Activated CD4-positive, alpha-beta T cell treated with anti-CD3 and anti-CD28 coated beads for 36 hours (primary cell): ENCODE measurements around the gene IGSF10. TPM values are rescaled to one million over a fixed set of nuclear protein-coding genes. Genes with fewer than 3 reads are reported as not detected.

ENCODE experiments used
- ATAC-seq: fragments of 200-7000 bp; cut with Tn5 transposase; one replicate; pipeline ENCODE4 v1.10.0; 2021; ENCODE audit warnings: mild to moderate bottlenecking, moderate library complexity
- CTCF ChIA-PET: fragments of 350-600 bp; sonication (Branson Sonifier 250); formaldehyde crosslinking; loops from one replicate; lab custom pipeline; 2021; ENCODE audit warnings: antibody characterized with exemption; lab: Charles Lee
- POLR2A ChIA-PET: fragments of 350-600 bp; sonication (Branson Sonifier 250); formaldehyde crosslinking; loops from one replicate; lab custom pipeline; 2021; ENCODE audit warnings: antibody characterized with exemption, inconsistent platforms; lab: Charles Lee
- DNase-seq: peaks from one replicate; pipeline ENCODE4 v3.0.0-alpha.2; 2020
- H3K27ac Mint-ChIP-seq: one replicate; pipeline ENCODE4 v1.8.0; 2021; ENCODE audit warnings: mixed read lengths
- H3K27me3 Mint-ChIP-seq: one replicate; pipeline ENCODE4 v1.8.0; 2021; ENCODE audit warnings: mixed read lengths
- H3K36me3 Mint-ChIP-seq: one replicate; pipeline ENCODE4 v1.8.0; 2021; ENCODE audit warnings: low read depth, mixed read lengths
- H3K4me1 Mint-ChIP-seq: one replicate; pipeline ENCODE4 v1.8.0; 2021; ENCODE audit warnings: mixed read lengths
- H3K4me3 Mint-ChIP-seq: one replicate; pipeline ENCODE4 v1.8.0; 2021; ENCODE audit warnings: mild to moderate bottlenecking, moderate library complexity, mixed read lengths
- H3K9me3 Mint-ChIP-seq: one replicate; pipeline ENCODE4 v1.8.0; 2021; ENCODE audit warnings: low read depth, mixed read lengths
- intact Hi-C, 2 experiments: fragments of 100-400 bp; cut with DNase I in 1 of 2; cut with micrococcal nuclease in 1 of 2; formaldehyde crosslinking; loops; one replicate each; pipeline versions ENCODE4 v1.14.2 to v1.15.1; 2022 to 2024; cut with DNase I, micrococcal nuclease
- total RNA-seq, 2 experiments: library from RNA; stranded (reverse); gene quantifications; one replicate each; pipeline ENCODE4 v1.2.3, GENCODE V29; 2021

IGSF10 gene
- total RNA-seq, 2 experiments from 2014 or later: not detected

GRCh38 chr3:151483488-151483887 lies 22.6 kb upstream of the IGSF10 start:
- ChIA-PET POLR2A (no interaction called here), CTCF (interaction anchor here (3.3 kb wide), 1 partner anchor 15 kb away, joined by 19 read pairs; no protein-coding TSS in a partner anchor)
- peaks cover 10% of the 10 kb centered on the region for H3K27me3 Mint-ChIP-seq
- ATAC-seq (no peak), DNase-seq (no peak)
- H3K36me3 Mint-ChIP-seq: no peaks in the 10 kb centered on the region
- peaks cover 12% of the 10 kb centered on the region for H3K9me3 Mint-ChIP-seq
- intact Hi-C loops: no loop called here
- H3K4me1 Mint-ChIP-seq: no peaks in the 10 kb centered on the region
- no peak overlapping the region for H3K27ac Mint-ChIP-seq
- H3K4me3 Mint-ChIP-seq: no peak overlapping the region

- peaks cover 12% of the 10 kb centered on the region for H3K9me3 Mint-ChIP-seq
- no peaks in the 10 kb centered on the region for H3K36me3 Mint-ChIP-seq
- H3K4me3 Mint-ChIP-seq: no peak overlapping the region
- H3K27me3 Mint-ChIP-seq: peaks cover 10% of the 10 kb centered on the region
- DNase-seq (no peak), ATAC-seq (no peak)
- POLR2A ChIA-PET: no interaction called here
- H3K4me1 Mint-ChIP-seq: no peaks in the 10 kb centered on the region
- CTCF ChIA-PET: interaction anchor here (3.3 kb wide), 1 partner anchor 12 kb away, joined by 19 read pairs; no protein-coding TSS in a partner anchor
- intact Hi-C loops: no loop called here
- no peak overlapping the region for H3K27ac Mint-ChIP-seq
Observed at GRCh38 chr3:151480492-151480891, 19.6 kb upstream of the IGSF10 start.

- intact Hi-C loops: no loop called here
- POLR2A ChIA-PET: no interaction called here
- Mint-ChIP-seq H3K9me3 (peaks cover 12% of the 10 kb centered on the region), H3K27ac (no peak overlapping the region), H3K27me3 (peaks cover 7% of the 10 kb centered on the region), H3K4me3 (no peak overlapping the region), H3K36me3 (no peaks in the 10 kb centered on the region), H3K4me1 (no peaks in the 10 kb centered on the region)
- DNase-seq: no peak
- no peak for ATAC-seq
- CTCF ChIA-PET: no interaction called here
Observed at GRCh38 chr3:151479452-151479851, 18.6 kb upstream of the IGSF10 start.

GRCh38 chr3:151478335-151478697 lies 17.5 kb upstream of the IGSF10 start:
- Mint-ChIP-seq H3K4me1 (no peaks in the 10 kb centered on the region), H3K9me3 (peaks cover 12% of the 10 kb centered on the region), H3K4me3 (no peak overlapping the region), H3K27ac (no peak overlapping the region), H3K36me3 (no peaks in the 10 kb centered on the region), H3K27me3 (peaks cover 6% of the 10 kb centered on the region)
- ChIA-PET CTCF (interaction anchor here (1.3 to 2.6 kb wide), 2 partner anchors 9 to 10 kb away, joined by 3 to 9 read pairs; no protein-coding TSS in a partner anchor), POLR2A (no interaction called here)
- intact Hi-C loops: no loop called here
- no peak for DNase-seq
- no peak for ATAC-seq

GRCh38 chr3:151477591-151478334 lies 16.9 kb upstream of the IGSF10 start:
- no peak for DNase-seq
- Mint-ChIP-seq H3K9me3 (peaks cover 12% of the 10 kb centered on the region), H3K27ac (no peak overlapping the region), H3K4me3 (no peak overlapping the region), H3K27me3 (peaks cover 5% of the 10 kb centered on the region), H3K4me1 (no peaks in the 10 kb centered on the region), H3K36me3 (no peaks in the 10 kb centered on the region)
- ChIA-PET POLR2A (interaction anchor here (0.5 kb wide), 1 partner anchor 1167 kb away, joined by 5 read pairs; no protein-coding TSS in a partner anchor), CTCF (interaction anchor here (1.3 to 2.6 kb wide), 2 partner anchors 9 to 10 kb away, joined by 3 to 9 read pairs; no protein-coding TSS in a partner anchor)
- no peak for ATAC-seq
- intact Hi-C loops: no loop called here

- no peak for DNase-seq
- Mint-ChIP-seq H3K36me3 (no peaks in the 10 kb centered on the region), H3K4me3 (no peak overlapping the region), H3K4me1 (no peaks in the 10 kb centered on the region), H3K27ac (no peak overlapping the region), H3K27me3 (peaks cover 2% of the 10 kb centered on the region), H3K9me3 (peaks cover 5% of the 10 kb centered on the region)
- POLR2A ChIA-PET: no interaction called here
- intact Hi-C loops: no loop called here
- CTCF ChIA-PET: interaction anchor here (2.6 kb wide), 1 partner anchor 8 kb away, joined by 9 read pairs; no protein-coding TSS in a partner anchor
- no peak for ATAC-seq
Observed at GRCh38 chr3:151476344-151477018, 15.6 kb upstream of the IGSF10 start.

GRCh38 chr3:151468284-151468917 lies 7.5 kb upstream of the IGSF10 start:
- peak; percentile 70 for ATAC-seq
- no peaks in the 10 kb centered on the region for H3K9me3 Mint-ChIP-seq
- ChIA-PET CTCF (interaction anchor here (0.6 to 3.7 kb wide), 19 partner anchors 9 to 529 kb away, joined by 3 to 19 read pairs (median 4); no protein-coding TSS in a partner anchor), POLR2A (no interaction called here)
- no peaks in the 10 kb centered on the region for H3K4me1 Mint-ChIP-seq
- no peaks in the 10 kb centered on the region for H3K36me3 Mint-ChIP-seq
- no peak overlapping the region for H3K4me3 Mint-ChIP-seq
- no peak overlapping the region for H3K27ac Mint-ChIP-seq
- peaks cover 2% of the 10 kb centered on the region for H3K27me3 Mint-ChIP-seq
- intact Hi-C loops: loop anchor here (1.0 to 10.0 kb wide), 5 partner anchors 304 to 1056 kb away; no protein-coding TSS in a partner anchor
- DNase-seq: peak; percentile 46

GRCh38 chr3:151467069-151467468 lies 6.2 kb upstream of the IGSF10 start:
- H3K36me3 Mint-ChIP-seq: no peaks in the 10 kb centered on the region
- H3K27ac Mint-ChIP-seq: no peak overlapping the region
- ChIA-PET POLR2A (no interaction called here), CTCF (interaction anchor here (0.8 to 3.7 kb wide), 9 partner anchors 11 to 452 kb away, joined by 3 to 19 read pairs (median 6); no protein-coding TSS in a partner anchor)
- H3K4me1 Mint-ChIP-seq: no peaks in the 10 kb centered on the region
- intact Hi-C loops: loop anchor here (10.0 kb wide), 2 partner anchors 302 to 448 kb away; no protein-coding TSS in a partner anchor
- ATAC-seq (no peak), DNase-seq (no peak)
- peaks cover 4% of the 10 kb centered on the region for H3K27me3 Mint-ChIP-seq
- no peak overlapping the region for H3K4me3 Mint-ChIP-seq
- no peaks in the 10 kb centered on the region for H3K9me3 Mint-ChIP-seq

- Mint-ChIP-seq H3K4me3 (no peak overlapping the region), H3K27ac (no peak overlapping the region), H3K4me1 (peaks cover 3% of the 10 kb centered on the region), H3K27me3 (peaks cover 17% of the 10 kb centered on the region), H3K36me3 (no peaks in the 10 kb centered on the region), H3K9me3 (no peaks in the 10 kb centered on the region)
- ChIA-PET POLR2A (no interaction called here), CTCF (interaction anchor here (0.7 kb wide), 1 partner anchor 9 kb away, joined by 3 read pairs; no protein-coding TSS in a partner anchor)
- no peak for ATAC-seq
- intact Hi-C loops: loop anchor here (10.0 kb wide), 2 partner anchors 298 to 452 kb away; no protein-coding TSS in a partner anchor
- no peak for DNase-seq
Observed at GRCh38 chr3:151462991-151463390, 2.1 kb upstream of the IGSF10 start.

GRCh38 chr3:151462278-151462780 lies 1.5 kb upstream of the IGSF10 start:
- ChIA-PET CTCF (interaction anchor here (0.7 kb wide), 1 partner anchor 396 kb away, joined by 3 read pairs; no protein-coding TSS in a partner anchor), POLR2A (no interaction called here)
- no peak overlapping the region for H3K4me3 Mint-ChIP-seq
- H3K9me3 Mint-ChIP-seq: no peaks in the 10 kb centered on the region
- peaks cover 17% of the 10 kb centered on the region for H3K27me3 Mint-ChIP-seq
- no peak for DNase-seq
- ATAC-seq: no peak
- intact Hi-C loops: loop anchor here (10.0 kb wide), 2 partner anchors 298 to 452 kb away; no protein-coding TSS in a partner anchor
- H3K27ac Mint-ChIP-seq: no peak overlapping the region
- peaks cover 3% of the 10 kb centered on the region for H3K4me1 Mint-ChIP-seq
- no peaks in the 10 kb centered on the region for H3K36me3 Mint-ChIP-seq

GRCh38 chr3:151460228-151460627 lies 633 bp downstream of the IGSF10 start:
- peaks cover 21% of the 10 kb centered on the region for H3K27me3 Mint-ChIP-seq
- no peaks in the 10 kb centered on the region for H3K36me3 Mint-ChIP-seq
- CTCF ChIA-PET: interaction anchor here (1.0 to 1.8 kb wide), 5 partner anchors 8 to 379 kb away, joined by 3 to 7 read pairs (median 5); no protein-coding TSS in a partner anchor
- H3K9me3 Mint-ChIP-seq: no peaks in the 10 kb centered on the region
- intact Hi-C loops: loop anchor here (10.0 kb wide), 2 partner anchors 295 to 455 kb away; no protein-coding TSS in a partner anchor
- ATAC-seq (no peak), DNase-seq (no peak)
- POLR2A ChIA-PET: no interaction called here
- H3K27ac Mint-ChIP-seq: no peak overlapping the region
- peak overlapping the region; percentile 19 for H3K4me3 Mint-ChIP-seq
- peaks cover 3% of the 10 kb centered on the region for H3K4me1 Mint-ChIP-seq
